HG03280 (cell line): ENCODE measurements around the gene ADAM33.

Experiments used
- ATAC-seq: cut with Tn5 transposase; IDR thresholded peaks from one replicate; pipeline ENCODE4 v1.9.1; 2021; ENCODE audit warnings: mild to moderate bottlenecking, moderate library complexity; ENCODE audit not compliant: unreplicated experiment

Gene ADAM33

GRCh38 chr20:3707508-3707899 lies 25.7 kb upstream of the ADAM33 start:
- ATAC-seq, result no peak

DNA sequence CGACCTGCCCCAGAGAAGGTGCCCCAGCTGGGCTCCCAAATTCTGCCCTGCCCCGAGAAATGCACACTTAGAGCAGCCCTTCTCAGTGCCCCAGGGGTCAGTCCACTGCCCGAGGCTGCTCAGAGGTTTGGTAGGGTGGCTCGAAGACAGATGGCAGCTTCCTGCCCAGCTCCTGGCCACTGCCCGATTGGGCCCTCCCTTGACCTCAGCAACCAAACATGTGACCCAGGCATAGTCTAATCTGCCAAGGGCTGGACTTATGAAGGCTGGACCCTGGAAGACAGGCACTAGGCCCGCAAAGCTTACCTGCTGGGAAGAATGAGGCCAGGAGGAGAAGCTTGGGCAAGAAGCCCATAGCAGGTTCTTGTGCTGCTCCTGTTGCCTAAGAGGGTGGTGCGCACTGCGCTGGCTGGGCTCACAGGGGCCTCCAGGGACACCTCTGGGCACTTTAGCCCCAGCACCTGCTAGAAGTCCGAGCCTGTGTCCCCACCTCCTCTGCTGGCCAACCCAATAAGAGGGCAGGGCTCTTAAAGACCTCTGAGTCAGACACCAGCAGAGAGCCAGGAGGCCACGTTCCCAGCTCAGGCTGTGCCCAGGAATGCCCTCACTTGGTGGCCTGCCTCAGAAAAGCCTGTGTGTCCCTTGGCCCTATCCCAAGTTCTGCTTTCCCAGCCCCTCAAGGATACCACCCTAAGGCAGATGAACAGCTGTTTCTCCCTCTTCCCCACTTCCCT lies 25.1 kb upstream of the ADAM33 start:
- ATAC-seq, result no peak

DNA sequence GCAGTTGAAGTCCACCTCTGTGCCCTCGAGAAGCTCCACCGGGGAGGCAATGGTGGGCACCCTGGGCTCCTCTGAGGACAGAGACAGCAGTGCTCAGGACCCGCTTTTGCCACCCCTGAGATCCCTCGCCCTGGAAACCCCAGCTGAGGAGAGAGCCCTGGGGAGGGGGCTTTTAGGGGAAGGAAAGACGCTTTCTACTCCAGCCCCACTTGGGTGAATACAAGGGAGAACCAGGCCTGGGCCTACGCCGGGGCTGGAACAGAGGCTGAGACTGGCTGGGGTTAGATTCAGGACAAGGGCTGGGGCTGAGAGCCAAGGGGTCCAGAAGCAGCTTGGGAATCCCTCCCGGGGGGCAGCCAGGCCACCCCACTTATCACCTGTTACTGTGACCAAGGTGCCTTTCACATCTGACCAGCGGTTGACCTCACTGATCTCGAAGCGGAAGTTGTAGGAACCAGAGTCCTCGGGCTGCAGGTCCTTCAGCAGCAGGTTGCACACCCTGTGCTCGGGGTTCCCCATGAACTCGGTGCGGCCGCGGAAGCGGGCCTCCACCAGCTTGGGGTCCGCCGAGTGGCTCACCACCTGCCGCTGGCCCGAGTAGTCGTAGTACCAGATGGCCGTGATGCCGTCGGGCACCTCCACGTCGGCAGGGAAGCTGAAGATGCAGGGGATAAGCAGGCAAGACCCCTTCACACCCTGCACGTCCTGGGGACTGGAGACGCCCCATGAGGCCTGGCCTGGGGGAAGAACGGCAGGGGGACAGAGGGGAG lies 24.3 kb upstream of the ADAM33 start:
- ATAC-seq, result no peak

- no peak for ATAC-seq
These were observed 23.7 kb upstream of the ADAM33 start for GRCh38 chr20:3705491-3705969.

DNA sequence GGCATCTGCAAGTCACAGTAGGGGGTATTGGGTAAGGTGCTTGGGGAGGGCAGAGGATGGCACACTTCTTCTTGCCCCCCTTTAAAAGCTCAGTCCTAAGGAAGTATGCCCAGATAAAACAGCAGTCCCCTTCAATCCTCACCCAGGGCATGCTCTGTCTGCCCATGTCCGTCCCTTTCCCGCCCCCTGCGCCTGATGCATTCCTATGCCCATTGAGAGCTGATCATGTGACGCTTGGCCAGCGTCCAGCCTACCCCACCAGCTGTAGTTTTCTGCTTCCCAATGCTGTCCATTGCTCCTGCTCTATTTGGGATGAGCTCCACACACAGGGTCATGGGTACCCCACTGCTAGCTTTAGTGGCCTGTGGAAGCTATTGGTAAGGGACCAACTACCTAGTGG lies 22.3 kb upstream of the ADAM33 start:
- ATAC-seq, result no peak

GRCh38 chr20:3702611-3703391 lies 21.0 kb upstream of the ADAM33 start:
- ATAC-seq, result no peak

DNA sequence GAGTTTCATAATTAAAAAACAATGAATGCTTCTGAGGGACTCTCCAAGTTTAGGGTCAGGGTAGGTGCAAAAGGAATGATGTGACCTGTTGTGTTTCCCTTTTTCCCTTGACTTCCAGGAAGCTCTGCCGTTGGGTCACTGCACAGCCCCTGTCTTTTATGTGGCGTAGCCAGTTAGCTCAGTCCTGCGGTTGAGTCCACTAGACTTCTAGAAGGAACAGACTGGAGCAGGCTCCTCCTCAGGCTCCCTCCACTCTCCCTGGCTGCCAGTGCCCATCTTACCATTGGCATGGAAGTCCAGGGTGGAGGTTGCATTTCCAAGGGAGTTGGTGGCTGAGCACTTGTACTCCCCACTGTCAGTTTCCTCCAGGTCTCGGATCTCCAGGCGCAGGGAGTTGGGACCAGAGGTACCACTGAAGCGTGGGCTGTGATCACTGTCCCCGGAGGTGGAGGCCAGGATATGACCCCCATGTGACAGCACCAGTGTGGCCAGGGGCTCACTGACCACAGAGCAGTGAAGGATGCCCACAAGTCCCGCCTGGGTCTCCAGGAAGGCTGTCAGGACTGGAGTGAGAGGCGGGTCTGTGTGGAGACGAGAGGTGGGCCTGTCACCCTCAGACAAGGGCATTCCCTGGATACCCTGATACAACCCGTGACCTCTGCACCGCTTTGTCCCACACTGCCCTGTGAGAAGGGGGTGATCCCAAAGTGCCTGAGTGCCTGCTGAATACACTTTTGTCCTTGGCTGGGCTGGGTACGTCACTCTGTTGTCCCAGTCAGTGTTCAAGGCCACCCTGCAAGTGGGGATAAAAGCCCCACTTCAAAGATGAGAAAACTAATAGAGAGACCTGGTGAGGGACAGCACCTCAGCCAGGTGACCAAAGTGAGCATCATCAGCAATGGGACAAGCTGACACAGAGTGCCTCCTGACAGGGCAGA lies 19.5 kb upstream of the ADAM33 start:
- ATAC-seq, result no peak

GRCh38 chr20:3699037-3699436 lies 17.2 kb upstream of the ADAM33 start:
- no peak for ATAC-seq

- ATAC-seq, result no peak
These were observed 16.8 kb upstream of the ADAM33 start for GRCh38 chr20:3698591-3699001.

- ATAC-seq, result no peak
These were observed 15.9 kb upstream of the ADAM33 start for GRCh38 chr20:3697588-3698305.

DNA sequence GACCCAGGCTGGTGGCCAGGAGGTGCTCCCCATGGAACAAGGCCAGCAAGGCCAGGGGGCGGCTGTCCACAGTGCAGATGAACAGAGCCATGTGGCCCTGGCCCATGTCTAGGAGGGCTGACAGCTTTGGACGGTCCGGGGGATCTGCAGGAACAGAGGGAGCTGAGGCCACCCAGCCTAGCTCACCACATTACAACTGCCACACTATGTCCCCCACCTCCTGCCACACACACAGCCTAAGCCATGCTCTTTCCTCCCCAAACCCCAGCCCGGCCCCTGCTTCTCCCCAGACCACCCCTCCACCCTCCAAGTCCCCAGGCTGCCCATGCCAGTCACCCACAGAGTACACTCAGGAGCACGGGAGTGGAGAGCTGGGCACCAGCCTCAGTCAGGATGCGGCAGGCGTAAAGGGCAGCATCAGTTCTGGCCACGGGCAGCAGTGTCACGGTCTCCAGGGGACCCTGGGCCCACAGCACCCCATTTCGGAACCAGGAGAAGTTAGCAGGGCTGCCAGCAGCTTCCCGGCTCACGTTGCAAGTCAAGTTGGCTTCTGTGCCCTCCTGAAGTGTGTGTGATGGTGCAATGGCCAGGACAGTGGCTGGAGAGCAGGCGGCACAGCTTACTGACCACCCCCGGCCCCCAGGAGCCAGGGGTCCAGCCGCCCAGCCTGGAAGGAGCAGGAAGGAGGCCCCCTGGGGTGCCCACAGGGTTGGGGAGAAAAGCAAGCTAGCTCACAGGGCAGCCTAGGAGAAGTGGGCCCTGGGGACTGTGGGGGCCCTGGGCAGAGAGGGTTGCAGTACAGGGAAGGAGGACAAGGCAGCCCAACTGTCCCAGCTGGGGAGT lies 15.2 kb upstream of the ADAM33 start:
- no peak for ATAC-seq

- ATAC-seq, result no peak
These were observed 14.4 kb upstream of the ADAM33 start for GRCh38 chr20:3696200-3696599.

- ATAC-seq, result no peak
These were observed 13.1 kb upstream of the ADAM33 start for GRCh38 chr20:3694864-3695263.

DNA sequence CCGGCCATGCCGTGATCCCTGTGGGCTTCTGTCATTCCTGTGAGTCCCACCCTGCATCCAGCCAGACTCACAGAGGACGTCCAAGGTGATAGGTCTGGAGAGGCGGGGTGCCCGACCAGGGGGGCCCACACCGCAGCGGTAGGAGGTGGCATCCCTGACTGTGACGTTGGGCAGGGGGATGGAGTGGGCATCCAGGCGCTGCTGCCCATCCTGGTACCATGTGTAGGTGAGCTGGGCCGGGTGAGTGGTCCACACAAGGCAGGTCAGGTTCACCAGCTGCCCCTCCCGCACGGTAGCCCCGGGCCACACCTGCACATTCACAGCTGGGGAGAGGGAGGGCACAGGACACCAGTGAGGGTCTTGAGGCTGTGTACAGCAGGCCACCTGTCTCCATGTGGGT lies 11.6 kb upstream of the ADAM33 start:
- ATAC-seq, result no peak

DNA sequence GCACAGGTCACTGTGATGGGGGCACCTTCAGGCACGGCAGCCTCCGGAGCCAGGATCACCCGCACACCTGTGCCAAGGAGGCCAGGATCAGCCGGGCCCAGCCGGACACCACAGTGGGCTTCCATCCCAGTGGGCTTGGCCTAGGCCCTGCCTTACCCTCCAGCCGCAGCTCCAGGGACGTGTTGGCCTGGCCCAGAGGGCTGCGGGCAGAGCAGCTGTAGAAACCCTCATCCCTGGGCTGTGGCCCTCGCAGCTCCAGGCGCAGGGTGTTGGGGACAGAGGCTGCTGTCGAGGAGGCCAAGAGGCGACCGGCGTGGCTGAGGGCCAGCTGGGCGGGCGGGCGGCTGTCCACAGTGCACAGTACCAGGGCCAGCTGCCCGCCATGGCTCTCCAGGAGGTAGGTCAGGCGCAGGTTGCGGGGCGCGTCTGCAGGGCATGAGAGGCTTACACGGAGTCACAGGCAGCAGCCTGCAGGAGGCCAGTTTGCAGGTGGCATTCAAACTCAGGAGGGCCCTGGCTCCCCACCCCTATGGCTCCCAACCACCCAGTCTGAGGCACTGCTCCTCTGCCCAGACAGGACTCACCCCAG lies 11.0 kb upstream of the ADAM33 start:
- no peak for ATAC-seq

DNA sequence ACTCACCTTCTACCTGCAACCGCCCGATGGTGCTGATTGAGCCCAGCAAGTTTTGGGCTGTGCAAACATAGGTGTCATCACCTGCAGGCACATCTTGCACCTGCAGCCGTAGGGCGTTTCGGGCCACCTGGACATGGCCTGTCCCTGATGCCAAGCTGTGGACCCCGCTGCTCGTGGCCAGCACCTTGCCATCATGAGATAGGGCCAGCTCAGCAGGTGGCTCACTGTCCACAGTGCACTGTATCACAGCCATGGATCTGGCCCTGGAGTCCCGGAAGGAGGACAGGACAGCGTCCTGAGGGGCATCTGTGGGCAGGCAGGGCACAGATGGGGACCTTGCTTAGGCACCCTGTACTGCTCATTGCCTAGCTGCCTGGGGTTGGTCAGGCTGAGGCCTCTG lies 10.1 kb upstream of the ADAM33 start:
- ATAC-seq, result no peak

DNA sequence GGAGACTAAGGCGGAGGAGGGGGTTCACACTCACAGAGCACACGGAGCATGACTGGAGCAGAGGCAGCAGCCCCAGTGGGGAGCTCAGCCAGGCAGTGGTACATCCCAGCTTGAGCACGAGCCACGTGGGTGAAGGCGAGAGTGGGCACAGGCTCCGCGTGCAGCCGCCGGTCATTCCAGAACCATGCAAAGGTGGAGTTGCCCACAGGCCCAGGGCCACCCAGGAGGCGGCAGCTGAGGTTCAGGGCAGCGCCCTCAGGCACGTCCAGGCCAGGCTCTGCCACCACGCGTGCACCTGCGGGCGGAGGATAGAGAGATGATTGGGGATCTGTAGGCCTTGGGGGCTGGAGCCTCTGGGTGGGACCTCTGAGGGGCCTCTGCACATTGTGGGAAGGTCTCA lies 9.5 kb upstream of the ADAM33 start:
- no peak for ATAC-seq

DNA sequence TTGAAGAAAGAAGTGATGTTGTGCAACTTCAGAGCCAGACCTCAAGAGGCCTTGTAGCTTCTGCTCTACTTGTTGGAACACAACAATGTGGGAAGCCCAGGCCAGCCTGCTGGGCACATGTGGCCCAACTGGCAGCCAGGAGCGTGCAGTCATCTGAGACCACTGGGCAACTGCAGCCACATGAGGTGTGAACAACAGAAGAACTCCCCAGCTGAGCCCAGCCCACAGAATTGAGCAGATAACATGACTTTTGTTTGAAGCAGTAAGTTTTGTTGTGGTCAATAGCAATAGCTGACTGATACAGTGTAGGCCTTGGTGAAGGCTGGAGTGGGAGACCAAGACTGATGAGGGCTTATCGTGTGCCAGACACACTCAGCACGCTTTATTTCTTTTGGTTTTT lies 8.6 kb upstream of the ADAM33 start:
- no peak for ATAC-seq

- ATAC-seq, result no peak
These were observed 8.2 kb upstream of the ADAM33 start for GRCh38 chr20:3689978-3690377.
